Measurements from ENCODE around the gene INTS7. TPM values are rescaled to one million over a fixed set of nuclear protein-coding genes. Genes with fewer than 3 reads are reported as not detected.

The INTS7 gene
- total and polyA plus RNA-seq, 9 of the 15 experiments (the other 6 are each of a cell fraction or from before 2014, with no cell fraction given), result 27.3 to 68.4 (median 40.4) TPM

DNA sequence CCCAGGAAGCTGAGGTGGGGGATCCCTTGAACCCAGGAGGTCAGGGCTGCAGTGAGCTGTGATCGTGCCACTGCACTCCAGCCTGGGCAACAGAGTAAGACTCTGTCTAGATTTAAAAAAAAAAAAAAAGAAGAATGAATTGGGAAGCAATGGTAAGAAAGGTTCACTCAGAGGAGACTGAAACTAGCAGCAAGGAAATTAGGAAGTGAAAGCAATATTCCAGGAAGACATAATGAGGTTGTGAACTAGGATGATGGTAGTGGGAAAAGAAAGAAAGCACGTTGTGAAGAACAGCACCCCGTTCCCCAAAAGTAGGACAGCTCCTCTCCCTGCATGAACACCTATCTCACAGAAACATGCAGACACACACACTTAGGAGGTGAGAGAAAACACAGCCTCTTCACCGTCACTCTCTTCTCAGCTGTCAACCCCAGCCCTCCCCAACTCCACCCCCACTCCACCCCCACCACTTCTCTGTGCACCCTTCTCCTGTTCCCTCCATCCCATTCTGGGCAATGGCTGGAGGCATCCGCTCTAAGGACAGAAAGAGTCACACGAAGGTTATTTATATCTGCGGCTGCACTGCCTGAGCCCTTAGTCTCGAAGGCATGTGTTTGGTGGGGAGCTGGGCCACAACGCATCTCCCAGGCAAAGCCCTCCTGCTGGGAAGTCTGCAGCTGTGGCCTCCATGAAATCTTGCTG lies 103.0 kb downstream of the INTS7 start (continued):
- TF ChIP-seq, protein P1, sequence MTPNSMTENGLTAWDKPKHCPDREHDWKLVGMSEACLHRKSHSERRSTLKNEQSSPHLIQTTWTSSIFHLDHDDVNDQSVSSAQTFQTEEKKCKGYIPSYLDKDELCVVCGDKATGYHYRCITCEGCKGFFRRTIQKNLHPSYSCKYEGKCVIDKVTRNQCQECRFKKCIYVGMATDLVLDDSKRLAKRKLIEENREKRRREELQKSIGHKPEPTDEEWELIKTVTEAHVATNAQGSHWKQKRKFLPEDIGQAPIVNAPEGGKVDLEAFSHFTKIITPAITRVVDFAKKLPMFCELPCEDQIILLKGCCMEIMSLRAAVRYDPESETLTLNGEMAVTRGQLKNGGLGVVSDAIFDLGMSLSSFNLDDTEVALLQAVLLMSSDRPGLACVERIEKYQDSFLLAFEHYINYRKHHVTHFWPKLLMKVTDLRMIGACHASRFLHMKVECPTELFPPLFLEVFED (CRISPR knock-in tag; conservative IDR thresholded peaks at IDR 0.05), result no peak
- TF ChIP-seq POLR2B (IDR thresholded peaks at IDR 0.05; ENCODE audit: low read depth, partially characterized antibody), result no peak
- TF ChIP-seq ZNF324 (CRISPR knock-in tag; IDR thresholded peaks at IDR 0.05), result no peak
- TF ChIP-seq L3MBTL2 (IDR thresholded peaks at IDR 0.05), result peak; percentile 28; the same call in 1 of the 2 replicates
- no peak for TF ChIP-seq TAF9B (IDR thresholded peaks at IDR 0.05; ENCODE audit: partially characterized antibody)
- no peak for TF ChIP-seq PRMT5 (CRISPR knock-in tag; IDR thresholded peaks at IDR 0.05)

DNA sequence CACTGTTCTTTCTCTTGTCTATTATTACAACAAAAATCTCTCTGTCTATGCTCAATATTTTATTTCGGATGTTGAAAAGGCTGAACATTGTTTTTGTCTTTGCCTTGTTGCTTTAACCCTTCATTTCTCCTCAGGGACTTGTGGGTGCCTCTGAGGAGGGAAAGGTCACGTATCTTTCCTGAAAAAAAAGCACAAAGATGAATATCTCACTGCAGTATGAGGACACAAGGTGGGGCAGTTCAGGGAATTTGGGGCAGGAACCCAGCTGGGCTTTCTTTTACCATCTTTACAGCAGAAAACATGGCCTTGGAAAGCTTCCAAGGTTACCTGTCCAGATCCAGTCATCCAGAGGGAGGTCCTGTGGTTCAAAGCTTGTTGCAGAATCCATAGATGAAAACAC lies 105.7 kb downstream of the INTS7 start:
- POLR2A ChIA-PET, result interaction anchor here (0.6 to 2.2 kb wide), 5 partner anchors 9 to 253 kb away, joined by 3 to 10 read pairs (median 5); partner anchors contain the start of gene INTS7
- no peaks in the 10 kb centered on the region for H3K9me1 ChIP-seq (ENCODE audit: control insufficient read depth, insufficient read depth, low read length)
- no peaks in the 10 kb centered on the region for H3K27me3 ChIP-seq (ENCODE audit: control insufficient read depth in 2 of 2, insufficient read depth in 2 of 2, low read length in 2 of 2)
- ATAC-seq (no peak), FAIRE-seq (no peak), DNase-seq (ENCODE audit: extremely low read depth in 1 of 4, low spot score in 3 of 4) (no peak)
- WGBS (ENCODE audit: insufficient coverage, low coverage, missing lambda C conversion rate), result 49% methylated on average over 2 of the region's 2 CpGs
- intact Hi-C loops (cut with micrococcal nuclease), result no loop called here
- no peaks in the 10 kb centered on the region for H3K79me2 ChIP-seq (ENCODE audit: control insufficient read depth, insufficient read depth, low read length)
- H3K9me3 ChIP-seq (replicated peaks; ENCODE audit: control insufficient read depth, insufficient read depth, low read depth, low read length), result no peaks in the 10 kb centered on the region
- H3K36me3 ChIP-seq (ENCODE audit: control insufficient read depth, insufficient read depth, low read length), result no peaks in the 10 kb centered on the region
- BruUV-seq (replicated peaks), result no TSS peak
- no peak overlapping the region for H3K4me3 ChIP-seq
- H3K27ac ChIP-seq (ENCODE audit: extremely low read depth, low read depth, low read length), result peak overlapping the region; percentile 68; the same call in 2 of the 3 replicates
- H4K20me1 ChIP-seq (replicated peaks; ENCODE audit: control insufficient read depth, insufficient read depth, low read length), result no peaks in the 10 kb centered on the region
- peak overlapping the region; percentile 93 for H2AFZ ChIP-seq (ENCODE audit: low read depth, low read length)
- H3K4me1 ChIP-seq (replicated peaks in 1 of 2; ENCODE audit: control insufficient read depth in 2 of 2, insufficient read depth in 2 of 2, low read length in 2 of 2), result peaks cover 7 to 45% of the 10 kb centered on the region in 2 experiments; a peak in 4 of 5 replicates
- H3K9ac ChIP-seq (ENCODE audit: insufficient read depth in 1 of 2, low read depth in 2 of 2, low read length in 2 of 2), result 0 out of 4 replicates have a peak overlapping the region, but pooled peaks of 1 of the 2 experiments have one; percentile 9
- TF ChIP-seq, protein P2, sequence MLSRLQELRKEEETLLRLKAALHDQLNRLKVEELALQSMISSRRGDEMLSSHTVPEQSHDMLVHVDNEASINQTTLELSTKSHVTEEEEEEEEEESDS (CRISPR knock-in tag; IDR thresholded peaks at IDR 0.05), result no peak
- TF ChIP-seq MCM3 (IDR thresholded peaks at IDR 0.05), result no peak
- TF ChIP-seq NFIC (IDR thresholded peaks at IDR 0.05), result peak; percentile 21; the same call in 1 of the 2 replicates
- CTCF ChIA-PET (ENCODE audit: low intra/inter-chr PET ratio), result no interaction called here
- peak overlapping the region; percentile 49; the same call in 1 of the 2 replicates for H3K4me2 ChIP-seq (ENCODE audit: insufficient read depth, low read length)
- in situ Hi-C loops (cut with MboI), result no loop called here

Data from K562 (cell line).